ENCODE data around the gene TFEB.

TFEB gene

GRCh38 chr6:41763470-41763869, 28.1 kb upstream of the TFEB start:
- FAIRE-seq: no peak

- no peak for FAIRE-seq
Measured at GRCh38 chr6:41759905-41760579, 24.6 kb upstream of the TFEB start.

GRCh38 chr6:41759106-41759904, 23.9 kb upstream of the TFEB start:
- no peak for FAIRE-seq

DNA sequence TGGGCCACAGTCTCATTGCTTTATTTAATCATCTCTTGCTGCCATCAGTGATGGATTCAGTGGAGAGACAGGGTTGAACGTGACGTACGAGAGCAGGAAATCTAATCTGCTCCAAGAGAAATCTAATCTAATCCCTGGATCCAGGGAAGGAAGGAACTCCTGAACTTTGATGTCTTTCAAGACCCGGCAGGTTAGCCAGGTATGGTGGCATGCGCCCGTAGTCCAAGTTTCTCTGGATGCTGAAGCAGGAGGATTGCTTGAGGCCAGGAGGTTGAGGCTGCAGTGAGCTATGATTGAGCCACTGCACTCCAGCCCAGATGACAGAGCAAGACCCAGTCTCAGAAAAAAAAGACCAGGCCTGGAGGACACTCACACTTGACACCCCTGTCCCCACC, 23.2 kb upstream of the TFEB start:
- no peak for FAIRE-seq

DNA sequence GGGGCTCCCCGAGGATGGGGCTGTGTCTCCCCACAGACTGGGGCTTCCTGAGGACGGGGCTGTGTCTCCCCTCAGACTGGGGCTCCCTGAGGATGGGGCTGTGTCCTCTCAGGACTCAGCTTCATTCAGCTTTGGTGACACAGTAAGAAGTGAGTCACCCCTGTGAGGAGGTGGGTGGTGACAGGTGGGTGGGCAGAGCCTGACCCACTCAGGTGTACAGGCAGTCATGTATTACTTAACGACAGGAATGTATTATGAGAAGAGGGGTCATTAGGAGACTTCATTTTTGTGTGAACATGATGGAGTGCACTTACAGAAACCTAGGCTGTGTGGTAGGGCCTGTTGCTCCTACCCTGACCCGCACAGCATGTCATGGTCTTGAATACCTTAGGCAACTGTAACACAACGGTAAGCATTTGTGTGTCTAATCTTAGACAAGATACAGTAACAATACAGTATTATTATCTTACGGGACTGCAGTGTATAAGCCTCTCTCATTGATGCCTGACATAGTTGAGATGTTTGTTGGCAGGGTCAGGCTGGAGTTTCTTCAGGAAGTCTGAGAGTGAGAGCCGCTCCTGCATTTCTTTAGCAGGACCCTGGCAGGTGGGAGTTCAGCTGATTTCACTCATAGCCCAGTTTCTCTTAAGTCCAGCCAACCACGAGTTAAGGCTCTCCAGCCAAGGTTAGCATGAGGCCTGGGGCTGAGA, 22.7 kb upstream of the TFEB start:
- no peak for FAIRE-seq

GRCh38 chr6:41757271-41757670, 21.9 kb upstream of the TFEB start:
- FAIRE-seq: no peak

DNA sequence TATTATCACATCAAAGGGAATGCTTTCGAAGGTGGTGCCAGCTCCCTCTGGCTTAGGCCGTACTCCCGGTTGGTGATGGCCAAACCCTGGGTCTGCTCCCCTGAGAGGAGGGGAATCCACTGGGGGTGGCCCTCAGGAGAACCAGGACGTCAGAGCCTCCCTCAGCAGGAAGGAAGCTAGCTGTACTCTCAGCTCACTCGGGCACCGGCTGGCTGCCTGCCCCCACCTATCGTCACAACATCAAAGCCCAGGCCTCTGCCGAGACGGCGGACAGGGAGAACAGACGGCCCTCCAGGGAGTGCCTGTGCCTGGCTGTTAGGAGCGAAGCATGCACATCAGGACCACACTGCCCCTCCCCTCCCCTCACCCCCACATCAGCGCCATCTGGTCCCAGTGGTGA, 20.9 kb upstream of the TFEB start:
- FAIRE-seq: no peak

GRCh38 chr6:41755895-41756294, 20.5 kb upstream of the TFEB start:
- FAIRE-seq: no peak

GRCh38 chr6:41750374-41750773, 15.0 kb upstream of the TFEB start:
- FAIRE-seq: no peak

- no peak for FAIRE-seq
Measured at GRCh38 chr6:41748542-41748941, 13.1 kb upstream of the TFEB start.

- FAIRE-seq: no peak
Measured at GRCh38 chr6:41748102-41748477, 12.7 kb upstream of the TFEB start.

- no peak for FAIRE-seq
Measured at GRCh38 chr6:41747256-41748101, 12.1 kb upstream of the TFEB start, which contains the start of gene PGC. Gene PGC (minus strand): TSS chr6:41747397. CDS start chr6:41747334, 63 bp downstream.

- FAIRE-seq: no peak
Measured at GRCh38 chr6:41746107-41746506, 10.7 kb upstream of the TFEB start.

DNA sequence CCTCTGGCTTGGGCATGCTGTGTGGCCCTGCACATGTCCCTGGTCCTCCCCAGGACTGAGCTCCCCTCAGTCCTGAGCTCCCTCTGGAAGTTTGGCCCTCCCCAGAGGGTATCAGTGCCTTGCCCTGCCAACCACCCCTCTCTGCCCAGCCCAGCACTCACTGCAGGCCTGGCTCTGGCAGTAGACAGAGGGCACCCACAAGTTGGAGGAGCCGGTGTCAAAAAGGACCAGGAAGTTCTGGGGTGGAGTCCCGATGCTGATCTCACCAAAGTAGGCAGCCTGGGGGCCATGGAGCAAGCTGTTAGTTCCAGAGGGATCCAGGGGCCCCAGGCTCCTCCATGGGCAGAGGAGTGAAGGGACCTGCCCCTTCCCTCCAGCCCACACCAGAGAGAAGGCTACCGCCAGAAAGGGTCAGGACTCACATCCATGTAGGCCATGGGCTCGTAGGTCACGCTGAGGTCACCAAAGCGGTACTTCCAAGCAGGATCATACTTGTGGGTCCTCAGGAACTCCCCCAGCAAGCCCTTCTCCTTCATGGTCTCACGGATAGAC, 8.9 kb upstream of the TFEB start:
- no peak for FAIRE-seq

DNA sequence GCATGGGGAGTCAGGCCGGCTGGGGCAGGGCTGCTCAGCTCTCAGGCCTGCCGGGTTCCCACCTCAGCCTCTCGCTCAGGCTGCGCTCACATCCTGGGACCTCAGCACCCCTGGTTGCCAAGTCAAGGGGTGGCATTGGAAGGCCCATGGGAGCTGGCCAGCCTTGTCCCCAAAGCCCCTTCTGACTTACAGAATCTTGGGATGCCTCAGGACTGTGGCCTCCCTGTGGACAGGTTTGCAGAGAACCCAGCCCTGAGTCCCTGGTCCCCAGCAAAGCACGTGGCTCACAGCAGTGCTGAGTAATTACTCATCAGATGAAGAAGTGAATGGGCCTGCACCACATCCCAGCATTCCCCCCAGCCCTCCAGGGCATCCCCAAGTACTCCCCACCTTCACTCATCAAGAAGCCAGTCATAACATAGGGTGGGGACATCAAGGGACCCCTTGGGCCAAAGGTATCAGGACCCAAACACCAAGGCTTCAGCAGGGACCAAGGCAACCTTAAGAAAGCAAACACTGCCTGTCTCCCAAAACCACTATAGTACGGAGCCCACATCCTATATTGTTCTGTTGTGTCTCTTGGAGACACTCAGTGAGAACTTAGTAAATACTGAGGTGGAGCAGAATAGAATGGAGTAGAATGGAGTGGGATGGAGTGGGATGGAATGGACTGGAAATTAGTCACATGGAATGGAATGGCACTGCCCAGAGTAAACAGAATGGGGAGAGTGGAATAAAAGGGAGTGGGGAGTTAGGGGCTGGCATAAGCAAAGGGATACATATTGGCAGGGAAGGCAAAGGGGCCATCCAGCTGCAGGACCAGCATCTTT, 8.2 kb upstream of the TFEB start:
- FAIRE-seq: no peak

DNA sequence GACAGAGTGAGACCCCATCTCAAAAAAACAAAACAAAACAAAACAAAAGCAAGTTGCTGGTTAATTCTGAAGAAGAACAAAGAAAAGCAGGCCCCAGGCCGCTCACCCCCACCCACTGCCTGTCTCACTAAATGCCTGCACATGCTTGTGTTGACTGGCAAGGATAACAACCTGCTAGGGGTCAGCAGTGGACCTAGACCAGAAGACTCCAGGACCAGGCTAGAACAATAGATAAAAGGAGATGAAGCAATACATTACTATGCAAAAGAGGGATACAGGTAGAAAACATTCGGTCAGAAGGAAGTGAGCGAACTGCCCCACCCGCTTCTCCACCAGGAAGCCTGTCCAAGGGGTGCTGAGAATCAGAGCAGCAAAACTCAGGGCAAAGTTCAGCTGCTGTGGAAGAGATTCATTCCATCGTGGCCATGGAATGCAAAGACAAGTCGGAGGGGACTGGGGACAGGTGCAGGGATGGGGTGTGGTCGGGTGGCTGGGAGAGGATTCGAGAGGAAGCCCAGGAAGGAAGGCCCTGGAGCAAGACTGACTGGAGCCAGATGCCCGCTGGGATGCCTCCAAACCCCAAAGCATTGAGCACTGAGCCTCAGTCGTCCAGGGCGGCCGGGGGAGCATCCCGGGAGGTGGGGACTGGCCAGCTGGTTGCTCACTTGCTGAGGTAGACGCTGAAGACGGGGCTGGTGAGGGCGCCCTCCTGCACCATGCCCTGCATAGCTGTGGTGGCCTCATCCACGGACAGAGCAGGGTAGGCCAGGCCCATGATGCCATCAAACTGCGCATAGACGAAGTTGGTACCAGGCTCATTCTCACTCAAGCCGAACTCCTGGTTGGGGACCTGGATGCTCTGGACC, 6.5 kb upstream of the TFEB start:
- FAIRE-seq: no peak

- FAIRE-seq: no peak
Measured at GRCh38 chr6:41740366-41741162, 5.2 kb upstream of the TFEB start.

- no peak for FAIRE-seq
Measured at GRCh38 chr6:41739041-41739440, 3.6 kb upstream of the TFEB start.

GRCh38 chr6:41737591-41738130, 2.3 kb upstream of the TFEB start:
- FAIRE-seq: no peak
